Uterus (tissue), 2 donors: ENCODE data around the gene ADCY7.

ENCODE experiments used
- CTCF ChIP-seq, 4 experiments: fragments of 200-600 bp in 2 of 4; fragments of 450-650 bp in 2 of 4; sonication (generic) in 2 of 4; IDR thresholded peaks; one replicate each; pipeline ENCODE4 v1.5.1; 2016 to 2019; ENCODE audit warnings: antibody characterized with exemption in 4 of 4, mild to moderate bottlenecking in 2 of 4, moderate library complexity in 1 of 4
- POLR2A ChIP-seq, 2 donors: fragments of 450-650 bp; IDR thresholded peaks; one replicate each; pipeline ENCODE4 v1.6.1; 2016; ENCODE audit warnings: antibody characterized with exemption in 2 of 2, mild to moderate bottlenecking in 1 of 2, moderate library complexity in 1 of 2

DNA sequence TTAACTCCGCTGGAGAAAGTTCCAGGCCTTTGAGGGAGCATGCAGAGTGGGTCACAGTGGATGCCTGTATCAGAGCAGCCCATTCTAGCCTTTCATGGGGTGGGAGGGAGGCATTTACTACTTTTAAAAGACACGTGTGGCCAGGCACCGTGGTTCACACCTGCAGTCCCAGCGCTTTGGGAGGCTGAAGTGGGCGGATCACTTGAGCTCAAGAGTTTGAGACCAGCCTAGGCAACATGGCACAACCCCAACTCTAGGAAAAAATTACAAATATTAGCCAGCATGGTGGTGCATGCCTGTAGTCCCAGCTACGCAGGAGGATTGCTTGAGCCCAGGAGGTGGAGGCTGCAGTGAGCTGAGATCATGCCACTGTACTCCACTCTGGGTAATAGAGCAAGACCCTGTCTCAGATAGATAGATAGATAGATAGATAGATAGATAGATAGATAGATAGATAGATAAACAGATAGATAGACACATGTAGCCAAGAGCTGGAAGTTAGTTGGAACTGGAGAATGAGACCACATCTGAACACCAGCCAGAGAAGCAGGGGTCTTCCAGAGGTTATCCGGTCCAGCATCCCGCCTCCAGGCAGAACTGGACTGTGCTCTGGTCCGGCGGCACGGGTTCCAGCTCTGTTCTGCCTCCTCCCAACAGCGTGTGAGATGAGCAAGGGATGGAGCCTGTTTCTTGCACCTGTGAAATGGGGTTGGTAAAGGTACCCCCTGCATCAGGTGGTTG is 3.6 kb downstream of the ADCY7 start:
- TF ChIP-seq CTCF (IDR thresholded peaks at IDR 0.05), result no peak
- no peak for TF ChIP-seq POLR2A (IDR thresholded peaks at IDR 0.05)
